ENCODE data around the gene NAA50.

NAA50 gene

GRCh38 chr3:113741620-113742019 lies 4.4 kb downstream of the NAA50 start:
- DNase-seq (ENCODE audit: low spot score): no peak

GRCh38 chr3:113741086-113741485 lies 5.0 kb downstream of the NAA50 start:
- DNase-seq (ENCODE audit: low spot score): no peak

GRCh38 chr3:113736548-113737089 lies 9.4 kb downstream of the NAA50 start:
- peak; percentile 13 for DNase-seq (ENCODE audit: low spot score)

- DNase-seq (ENCODE audit: low spot score): no peak
Observed at GRCh38 chr3:113731694-113732093, 14.4 kb downstream of the NAA50 start.

GRCh38 chr3:113730550-113730949 lies 15.5 kb downstream of the NAA50 start:
- no peak for DNase-seq (ENCODE audit: low spot score)

- DNase-seq (ENCODE audit: low spot score): no peak
Observed at GRCh38 chr3:113728661-113729060, 17.4 kb downstream of the NAA50 start.

GRCh38 chr3:113721636-113722035 lies 24.4 kb downstream of the NAA50 start:
- DNase-seq (ENCODE audit: low spot score): no peak

- DNase-seq (ENCODE audit: low spot score): no peak
Observed at GRCh38 chr3:113719758-113720157, 26.3 kb downstream of the NAA50 start.

- DNase-seq (ENCODE audit: low spot score): no peak
Observed at GRCh38 chr3:113719294-113719693, 26.8 kb downstream of the NAA50 start.

- no peak for DNase-seq (ENCODE audit: low spot score)
Observed at GRCh38 chr3:113717818-113718217, 28.2 kb downstream of the NAA50 start.

- DNase-seq (ENCODE audit: low spot score): no peak
Observed at GRCh38 chr3:113717308-113717707, 28.7 kb downstream of the NAA50 start.

- DNase-seq (ENCODE audit: low spot score): no peak
Observed at GRCh38 chr3:113714702-113715101, 31.3 kb downstream of the NAA50 start.

GRCh38 chr3:113712129-113712528 lies 33.9 kb downstream of the NAA50 start:
- no peak for DNase-seq (ENCODE audit: low spot score)

GRCh38 chr3:113707835-113708234 lies 38.2 kb downstream of the NAA50 start:
- DNase-seq (ENCODE audit: low spot score): no peak

GRCh38 chr3:113698956-113699355 lies 47.1 kb downstream of the NAA50 start:
- no peak for DNase-seq (ENCODE audit: low spot score)

GRCh38 chr3:113698213-113698742 lies 47.8 kb downstream of the NAA50 start:
- DNase-seq (ENCODE audit: low spot score): no peak

- peak; percentile 8 for DNase-seq (ENCODE audit: low spot score)
Observed at GRCh38 chr3:113697500-113698090, 48.5 kb downstream of the NAA50 start.

- peak; percentile 99 for DNase-seq (ENCODE audit: low spot score)
Observed at GRCh38 chr3:113696658-113697499, 49.2 kb downstream of the NAA50 start.

GRCh38 chr3:113695786-113696645 lies 50.0 kb downstream of the NAA50 start, which contains the start of gene USF3:
TSS of gene USF3 (minus strand) at chr3:113696642. CDS start at chr3:113674878, 21,764 bp downstream.
- peak; percentile 87 for DNase-seq (ENCODE audit: low spot score)

- DNase-seq (ENCODE audit: low spot score): peak; percentile 11
Observed at GRCh38 chr3:113695431-113695785, 50.6 kb downstream of the NAA50 start.

GRCh38 chr3:113690482-113690881 lies 55.6 kb downstream of the NAA50 start:
- DNase-seq (ENCODE audit: low spot score): no peak
